IPS DF 6.9 (cell line): ENCODE measurements around the gene TP53TG5.

ENCODE experiments used
- DNase-seq: peaks from one replicate; pipeline ENCODE4 v3.0.0-alpha.2; 2013; ENCODE audit warnings: low read depth, low spot score
- H3K27ac ChIP-seq: one replicate; pipeline ENCODE4 v1.5.1; 2013; ENCODE audit warnings: low read length, control low read depth
- H3K27me3 ChIP-seq: 2 replicates; pipeline ENCODE4 v1.6.1; 2013; ENCODE audit warnings: mild to moderate bottlenecking, low read length; ENCODE audit not compliant: control insufficient read depth, insufficient read depth
- H3K36me3 ChIP-seq: 2 replicates; pipeline ENCODE4 v1.6.1; 2013; ENCODE audit warnings: low read length; ENCODE audit not compliant: control insufficient read depth, insufficient read depth
- H3K4me1 ChIP-seq: 2 replicates; pipeline ENCODE4 v1.6.1; 2013; ENCODE audit warnings: low read length; ENCODE audit not compliant: control insufficient read depth, insufficient read depth
- H3K4me3 ChIP-seq: 2 replicates; pipeline ENCODE4 v1.5.1; 2013; ENCODE audit warnings: mild to moderate bottlenecking, low read length
- H3K9me3 ChIP-seq: 2 replicates; pipeline ENCODE4 v1.6.1; 2013; ENCODE audit warnings: low read length, inconsistent platforms; ENCODE audit not compliant: control insufficient read depth, insufficient read depth
- WGBS: extraction: QIAGEN DNeasy Blood & Tissue Kit; methylation state at CpG from one replicate; pipeline ENCODE4 v1.1.7; 2013; ENCODE audit warnings: mixed read lengths, missing lambda C conversion rate; ENCODE audit not compliant: insufficient read length, insufficient coverage; 5-methylcytosine and 5-hydroxymethylcytosine counted together

Gene TP53TG5

DNA sequence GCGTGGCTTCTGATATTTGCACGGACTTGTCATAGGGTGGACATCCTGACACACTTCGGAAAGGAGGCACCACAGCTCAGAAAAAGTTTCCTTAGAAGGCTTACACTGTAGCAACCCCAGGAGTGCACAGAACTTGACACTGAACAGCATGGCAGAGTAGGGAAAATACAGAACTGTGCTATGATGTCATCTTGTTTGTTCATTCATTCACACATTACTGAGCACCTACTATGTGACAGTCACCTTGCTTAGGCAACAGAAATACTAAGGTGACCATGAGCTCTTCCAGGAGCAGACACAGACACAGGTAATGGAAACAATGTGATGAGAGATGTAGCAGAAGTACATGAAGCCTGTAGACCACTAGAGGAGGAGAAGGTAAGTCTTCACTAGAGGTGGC lies 35.4 kb upstream of the TP53TG5 start:
- Histone ChIP-seq H3K27me3 (no peaks in the 10 kb centered on the region), H3K27ac (no peak overlapping the region), H3K36me3 (peaks cover 4% of the 10 kb centered on the region; the same call in 1 of the 2 replicates), H3K9me3 (no peaks in the 10 kb centered on the region), H3K4me1 (no peaks in the 10 kb centered on the region), H3K4me3 (no peak overlapping the region)
- no peak for DNase-seq
- WGBS: no CpG with 5 or more reads among the region's 3 CpGs

DNA sequence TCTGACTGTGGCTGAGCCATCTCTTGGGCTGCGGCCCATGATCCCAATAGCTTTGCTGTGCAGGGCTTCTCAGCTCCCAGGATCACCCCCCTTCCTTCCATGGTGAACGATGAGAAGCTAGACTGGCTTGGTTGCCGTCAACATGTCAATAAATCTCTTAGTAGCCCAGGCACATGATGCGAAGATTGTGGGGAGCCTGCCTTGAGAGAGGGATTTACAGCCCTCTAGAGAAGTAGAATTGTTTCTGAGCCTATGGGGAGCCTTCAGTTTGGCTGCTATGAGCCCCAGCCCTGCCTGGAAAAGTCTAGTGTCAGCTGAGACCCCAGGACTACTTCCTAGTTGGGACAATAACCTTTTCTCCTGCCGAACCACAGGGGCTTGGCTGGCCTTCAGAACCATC lies 34.5 kb upstream of the TP53TG5 start:
- no peak overlapping the region for H3K4me3 ChIP-seq
- no peaks in the 10 kb centered on the region for H3K9me3 ChIP-seq
- peaks cover 4% of the 10 kb centered on the region; the same call in 1 of the 2 replicates for H3K36me3 ChIP-seq
- WGBS: no CpG with 5 or more reads among the region's 5 CpGs
- H3K27ac ChIP-seq: no peak overlapping the region
- 0 out of 2 replicates have a peak, but pooled peaks cover 2% of the 10 kb centered on the region for H3K4me1 ChIP-seq
- DNase-seq: no peak
- H3K27me3 ChIP-seq: no peaks in the 10 kb centered on the region

DNA sequence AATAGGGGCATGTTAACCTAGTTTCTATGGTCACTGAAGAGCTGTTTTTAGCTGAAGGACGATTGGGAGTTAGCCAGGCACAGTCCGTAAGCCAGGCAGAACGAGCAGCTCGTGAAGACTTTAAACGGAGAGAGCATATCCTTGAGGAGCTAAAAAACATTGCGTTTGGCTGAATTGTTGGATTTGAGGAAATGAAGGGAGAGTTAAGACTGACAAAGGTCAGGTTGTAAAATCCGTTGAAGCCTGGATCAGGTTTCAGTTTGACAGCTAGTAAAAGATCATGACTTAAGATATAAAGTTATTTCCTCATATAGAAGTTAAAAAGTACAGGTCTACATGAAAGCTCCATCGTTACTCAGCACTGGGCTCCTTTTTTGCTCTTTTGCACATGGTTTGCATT lies 32.8 kb upstream of the TP53TG5 start:
- Histone ChIP-seq H3K9me3 (no peaks in the 10 kb centered on the region), H3K27me3 (no peaks in the 10 kb centered on the region), H3K36me3 (peaks cover 4% of the 10 kb centered on the region; the same call in 1 of the 2 replicates), H3K4me1 (0 out of 2 replicates have a peak, but pooled peaks cover 2% of the 10 kb centered on the region), H3K4me3 (no peak overlapping the region), H3K27ac (no peak overlapping the region)
- 100% methylated on average over 1 of the region's 8 CpGs for WGBS
- DNase-seq: no peak

DNA sequence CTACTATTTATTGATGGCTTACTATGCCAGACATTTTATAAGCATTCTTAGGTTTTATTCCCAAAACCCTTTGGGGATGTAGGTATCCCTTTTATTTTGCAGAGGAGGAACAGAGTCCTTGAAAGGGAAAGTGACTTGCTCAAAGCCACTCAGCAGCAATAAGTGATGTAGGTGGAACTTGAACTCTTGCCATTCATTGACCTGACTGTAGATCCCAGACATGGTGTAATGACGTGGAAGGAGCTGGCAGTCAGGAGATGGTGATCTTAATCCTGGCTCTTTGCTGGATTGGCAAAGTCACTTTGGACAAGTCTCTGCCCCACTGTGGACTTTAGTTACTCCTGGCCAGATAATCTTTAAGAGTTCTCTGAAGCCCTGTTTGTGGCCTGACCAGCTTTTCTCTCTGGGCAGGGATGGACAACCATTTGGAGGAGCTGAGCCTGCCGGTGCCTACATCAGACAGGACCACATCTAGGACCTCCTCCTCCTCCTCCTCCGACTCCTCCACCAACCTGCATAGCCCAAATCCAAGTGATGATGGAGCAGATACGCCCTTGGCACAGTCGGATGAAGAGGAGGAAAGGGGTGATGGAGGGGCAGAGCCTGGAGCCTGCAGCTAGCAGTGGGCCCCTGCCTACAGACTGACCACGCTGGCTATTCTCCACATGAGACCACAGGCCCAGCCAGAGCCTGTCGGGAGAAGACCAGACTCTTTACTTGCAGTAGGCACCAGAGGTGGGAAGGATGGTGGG lies 31.6 kb upstream of the TP53TG5 start:
- WGBS: no CpG with 5 or more reads among the region's 7 CpGs
- peaks cover 4% of the 10 kb centered on the region; the same call in 1 of the 2 replicates for H3K36me3 ChIP-seq
- no peak for DNase-seq
- no peaks in the 10 kb centered on the region for H3K9me3 ChIP-seq
- no peak overlapping the region for H3K4me3 ChIP-seq
- H3K27me3 ChIP-seq: peaks cover 3% of the 10 kb centered on the region; the same call in 1 of the 2 replicates
- H3K27ac ChIP-seq: no peak overlapping the region
- H3K4me1 ChIP-seq: 0 out of 2 replicates have a peak, but pooled peaks cover 2% of the 10 kb centered on the region

DNA sequence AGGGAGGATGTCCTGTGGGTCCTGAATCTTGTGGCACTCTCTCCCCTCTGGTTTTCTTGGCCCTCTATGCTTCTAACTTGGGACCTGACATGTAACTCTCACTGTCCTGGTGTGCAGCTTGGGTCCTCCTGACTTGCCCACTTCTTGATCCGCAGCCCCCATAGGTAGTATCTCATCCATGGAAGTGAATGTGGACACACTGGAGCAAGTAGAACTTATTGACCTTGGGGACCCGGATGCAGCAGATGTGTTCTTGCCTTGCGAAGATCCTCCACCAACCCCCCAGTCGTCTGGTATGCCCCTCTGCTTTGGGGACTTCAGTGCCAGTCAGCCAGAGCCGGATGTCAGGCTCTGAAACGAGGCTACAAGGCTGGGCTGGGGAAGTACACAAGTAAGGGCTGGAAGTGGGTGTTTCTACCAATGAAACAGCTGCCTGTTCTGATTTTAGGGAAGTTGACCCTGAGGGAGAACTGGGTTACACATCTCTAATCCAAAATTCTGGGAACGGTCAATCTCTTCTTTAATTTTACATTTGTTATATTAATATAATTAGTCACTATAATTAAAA lies 30.6 kb upstream of the TP53TG5 start:
- Histone ChIP-seq H3K27me3 (peaks cover 3% of the 10 kb centered on the region; the same call in 1 of the 2 replicates), H3K9me3 (no peaks in the 10 kb centered on the region), H3K4me3 (no peak overlapping the region), H3K4me1 (0 out of 2 replicates have a peak, but pooled peaks cover 2% of the 10 kb centered on the region), H3K36me3 (peaks cover 4% of the 10 kb centered on the region; the same call in 1 of the 2 replicates), H3K27ac (no peak overlapping the region)
- DNase-seq: no peak
- WGBS: no CpG with 5 or more reads among the region's 7 CpGs

DNA sequence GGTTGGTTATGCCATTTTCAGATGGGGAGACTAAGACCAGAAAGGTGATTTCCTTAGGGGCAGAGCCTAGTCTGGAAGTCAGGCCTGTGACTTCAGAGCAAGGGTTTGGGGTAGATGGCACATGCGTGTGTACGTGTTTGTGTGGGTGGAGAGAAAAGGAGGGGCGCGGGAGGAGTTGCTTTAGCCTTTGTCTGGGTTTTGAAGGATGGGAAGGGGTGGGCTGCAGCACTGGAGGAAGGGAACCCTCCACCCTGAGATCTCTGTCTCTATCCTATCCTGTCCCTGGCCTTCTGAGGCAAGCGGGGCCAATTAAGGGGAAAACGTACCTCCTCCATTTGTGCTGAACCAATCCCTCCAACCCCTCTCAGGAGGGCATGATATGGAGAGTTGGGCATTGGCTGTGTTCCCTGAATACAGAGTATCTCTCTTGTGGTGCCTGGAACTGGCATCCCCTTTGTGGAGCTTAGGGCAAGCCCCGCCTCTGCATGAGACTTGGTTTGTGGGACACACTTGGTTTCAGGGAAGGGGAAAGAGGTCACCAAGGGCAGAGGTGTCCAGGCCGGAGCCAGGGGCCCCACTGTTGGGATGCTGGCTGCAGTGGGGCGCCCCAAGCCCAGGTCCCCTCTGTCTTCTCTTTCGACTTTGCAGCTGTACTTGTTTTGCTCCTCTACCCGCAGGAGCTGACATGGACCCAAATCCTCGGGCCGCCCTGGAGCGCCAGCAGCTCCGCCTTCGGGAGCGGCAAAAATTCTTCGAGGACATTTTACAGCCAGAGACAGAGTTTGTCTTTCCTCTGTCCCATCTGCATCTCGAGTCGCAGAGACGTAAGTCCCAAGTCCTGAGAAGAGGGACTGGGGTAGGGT lies 29.9 kb upstream of the TP53TG5 start, which contains the start of gene DBNDD2:
TSS of gene DBNDD2 (plus strand) at position 507 of the 863 bp plus-strand sequence. CDS start at position 686, 179 bp downstream.
- DNase-seq: no peak
- WGBS: 100% methylated on average over 2 of the region's 21 CpGs
- H3K9me3 ChIP-seq: no peaks in the 10 kb centered on the region
- peaks cover 4% of the 10 kb centered on the region; the same call in 1 of the 2 replicates for H3K36me3 ChIP-seq
- H3K4me1 ChIP-seq: 0 out of 2 replicates have a peak, but pooled peaks cover 2% of the 10 kb centered on the region
- peak within 1 kb of the TSS; percentile 77 for H3K4me3 ChIP-seq
- peaks cover 3% of the 10 kb centered on the region; the same call in 1 of the 2 replicates for H3K27me3 ChIP-seq
- no peak within 1 kb of the TSS for H3K27ac ChIP-seq

DNA sequence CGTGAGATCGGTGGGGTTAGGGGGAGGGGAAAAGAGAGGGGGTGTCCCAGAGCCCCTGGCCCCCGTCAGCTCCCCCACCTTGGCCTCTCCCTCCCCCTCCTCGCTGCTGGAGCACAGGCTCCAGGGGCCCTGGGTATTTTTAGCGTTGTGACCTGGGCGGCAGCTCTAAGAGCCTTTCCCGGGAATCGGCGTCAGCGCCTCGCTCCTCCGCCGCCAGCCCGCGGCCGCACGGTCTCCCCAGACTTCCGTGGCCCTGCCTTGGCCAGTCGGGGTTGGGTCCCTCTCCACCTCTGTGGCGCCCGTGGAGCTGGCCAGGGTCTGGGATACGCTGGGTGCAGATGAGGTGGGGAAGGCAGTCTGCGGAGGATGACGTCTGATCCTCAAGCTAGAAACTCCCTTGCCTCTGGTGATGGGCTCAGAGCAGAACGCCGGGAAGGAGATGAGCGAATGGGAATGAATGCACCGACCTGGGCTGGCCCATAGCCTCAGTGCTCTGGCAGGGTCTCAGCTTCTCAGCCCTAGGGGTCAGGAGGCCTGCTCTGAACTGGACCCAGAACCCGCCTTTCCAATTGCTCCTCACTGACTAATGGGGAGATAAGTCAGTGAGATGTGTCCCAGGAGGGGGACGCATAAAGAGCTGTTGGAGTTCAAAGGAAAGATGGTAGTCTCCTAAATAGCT lies 29.1 kb upstream of the TP53TG5 start:
- no peak overlapping the region for H3K27ac ChIP-seq
- no CpG with 5 or more reads among the region's 30 CpGs for WGBS
- H3K36me3 ChIP-seq: peaks cover 4% of the 10 kb centered on the region; the same call in 1 of the 2 replicates
- peaks cover 3% of the 10 kb centered on the region; the same call in 1 of the 2 replicates for H3K27me3 ChIP-seq
- peak; percentile 7 for DNase-seq
- peak overlapping the region; percentile 77 for H3K4me3 ChIP-seq
- no peaks in the 10 kb centered on the region for H3K9me3 ChIP-seq
- 0 out of 2 replicates have a peak, but pooled peaks cover 2% of the 10 kb centered on the region for H3K4me1 ChIP-seq

DNA sequence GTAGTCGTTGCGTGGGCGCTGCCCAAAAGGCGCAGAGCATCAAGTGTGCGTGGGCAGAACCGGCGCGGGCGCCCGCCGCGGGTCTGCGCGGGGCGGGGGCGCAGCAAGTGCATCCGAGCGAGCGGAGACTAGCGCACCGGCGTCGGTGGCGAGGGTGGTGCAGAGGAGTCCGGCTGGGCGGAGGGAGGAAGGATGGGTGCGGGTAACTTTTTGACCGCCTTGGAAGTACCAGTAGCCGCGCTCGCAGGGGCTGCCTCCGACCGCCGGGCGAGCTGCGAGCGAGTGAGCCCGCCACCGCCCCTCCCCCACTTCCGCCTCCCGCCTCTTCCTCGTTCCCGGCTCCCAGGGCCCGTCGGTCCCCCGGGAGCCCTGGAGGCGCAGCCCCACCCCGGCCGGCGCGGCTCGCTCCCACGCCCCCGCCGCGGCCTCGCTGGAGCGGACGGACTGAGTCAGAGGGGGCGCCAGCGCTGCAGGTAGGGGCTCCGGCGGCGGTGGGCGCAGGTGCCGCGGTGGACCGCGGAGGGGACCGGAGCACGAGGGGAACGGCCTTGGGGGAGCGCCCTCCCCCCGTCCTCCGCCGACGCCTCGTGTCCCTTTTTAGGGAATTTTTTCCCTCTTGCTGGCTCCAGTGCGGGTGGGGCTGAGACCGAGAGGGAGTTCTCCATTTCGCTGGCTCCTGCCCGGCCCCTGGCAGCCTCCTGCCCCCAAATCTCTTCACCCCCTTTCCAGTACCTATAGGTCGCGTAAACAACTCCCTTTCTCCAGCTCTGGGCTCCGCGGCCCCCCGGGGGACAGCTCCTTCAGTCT lies 28.3 kb upstream of the TP53TG5 start:
- H3K4me1 ChIP-seq: 0 out of 2 replicates have a peak, but pooled peaks cover 2% of the 10 kb centered on the region
- no peaks in the 10 kb centered on the region; the same call in 1 of the 2 replicates for H3K9me3 ChIP-seq
- peaks cover 3% of the 10 kb centered on the region; the same call in 1 of the 2 replicates for H3K27me3 ChIP-seq
- peak; percentile 1 for DNase-seq
- H3K36me3 ChIP-seq: peaks cover 4% of the 10 kb centered on the region; the same call in 1 of the 2 replicates
- peak overlapping the region; percentile 77 for H3K4me3 ChIP-seq
- no peak overlapping the region for H3K27ac ChIP-seq
- no CpG with 5 or more reads among the region's 87 CpGs for WGBS
